K562 (cell line): ENCODE measurements around the gene KIFAP3.

Source experiments
- JUNB ChIP-seq: fragments of 450-650 bp; formaldehyde crosslinking; conservative IDR thresholded peaks from 2 replicates; pipeline ENCODE4 v1.4.0; 2020; ENCODE audit warnings: mild to moderate bottlenecking
- MAFK ChIP-seq: IDR thresholded peaks from 2 replicates; pipeline ENCODE4 v1.6.1; 2011; ENCODE audit warnings: low read length, improper control_type of control experiment
- MAZ ChIP-seq, 2 experiments: fragments of 450-650 bp in 1 of 2; sonication (generic) in 1 of 2; formaldehyde crosslinking; IDR thresholded peaks in 1 of 2; conservative IDR thresholded peaks in 1 of 2; 2 replicates each; pipeline versions ENCODE4 v1.4.0 to v1.5.0; 2020; ENCODE audit warnings: mild to moderate bottlenecking in 1 of 2, missing genetic modification reagents in 1 of 2
- POLR3A ChIP-seq: IDR thresholded peaks from 2 replicates; pipeline ENCODE4 v1.6.1; 2011; ENCODE audit warnings: borderline replicate concordance, mild to moderate bottlenecking, moderate library complexity; ENCODE audit not compliant: insufficient read length, insufficient read depth; ENCODE audit errors: extremely low read depth
- RFX1 ChIP-seq: fragments of 450-650 bp; IDR thresholded peaks from 2 replicates; pipeline ENCODE4 v1.6.1; 2016; ENCODE audit warnings: mild to moderate bottlenecking, moderate library complexity
- ZBTB8A ChIP-seq: fragments of 450-650 bp; IDR thresholded peaks from 2 replicates; pipeline ENCODE4 v1.6.1; 2018; ENCODE audit warnings: mild to moderate bottlenecking, moderate library complexity; ENCODE audit not compliant: partially characterized antibody
- ZNF699 ChIP-seq: fragments of 250-450 bp; sonication (Bioruptor Pico); IDR thresholded peaks from 2 replicates; pipeline ENCODE4 v1.8.0; 2021; ENCODE audit warnings: mild to moderate bottlenecking, moderate library complexity; ENCODE audit not compliant: insufficient replicate concordance
- TF ChIP-seq, protein P1 (sequence below), 2 experiments: fragments of 450-650 bp in 1 of 2; sonication (generic) in 1 of 2; formaldehyde crosslinking in 1 of 2; IDR thresholded peaks in 1 of 2; conservative IDR thresholded peaks in 1 of 2; 2 replicates each; pipeline versions ENCODE4 v1.6.1 to v1.8.1; 2016 to 2023; ENCODE audit warnings: mild to moderate bottlenecking in 2 of 2, moderate library complexity in 2 of 2, inconsistent platforms in 1 of 2, missing genetic modification reagents in 1 of 2
- TF ChIP-seq, protein P2 (sequence below), 3 experiments: IDR thresholded peaks in 2 of 3; conservative IDR thresholded peaks in 1 of 3; 2 replicates each; pipeline ENCODE4 v1.5.1; 2011 to 2012; ENCODE audit warnings: low read length in 3 of 3, mild to moderate bottlenecking in 3 of 3, control low read depth in 2 of 3, improper control_type of control experiment in 1 of 3, inconsistent platforms in 1 of 3, low read depth in 1 of 3, mixed read lengths in 1 of 3, moderate library complexity in 1 of 3; ENCODE audit not compliant: insufficient read depth in 2 of 3

GRCh38 chr1:169877800-169878491 lies 196.5 kb downstream of the KIFAP3 start:
- TF ChIP-seq MAZ (CRISPR knock-in tag; conservative IDR thresholded peaks at IDR 0.05 in 1 of 2, IDR thresholded peaks at IDR 0.05 in 1 of 2) (no peak), JUNB (CRISPR knock-in tag) (no peak), MAFK (no peak), ZBTB8A (no peak), POLR3A (no peak), ZNF699 (no peak), RFX1 (no peak)
- TF ChIP-seq, protein P1, sequence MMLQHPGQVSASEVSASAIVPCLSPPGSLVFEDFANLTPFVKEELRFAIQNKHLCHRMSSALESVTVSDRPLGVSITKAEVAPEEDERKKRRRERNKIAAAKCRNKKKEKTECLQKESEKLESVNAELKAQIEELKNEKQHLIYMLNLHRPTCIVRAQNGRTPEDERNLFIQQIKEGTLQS (IDR thresholded peaks at IDR 0.05), result no peak
- TF ChIP-seq, protein P1 (CRISPR knock-in tag; conservative IDR thresholded peaks at IDR 0.05), result no peak
- TF ChIP-seq, protein P2, sequence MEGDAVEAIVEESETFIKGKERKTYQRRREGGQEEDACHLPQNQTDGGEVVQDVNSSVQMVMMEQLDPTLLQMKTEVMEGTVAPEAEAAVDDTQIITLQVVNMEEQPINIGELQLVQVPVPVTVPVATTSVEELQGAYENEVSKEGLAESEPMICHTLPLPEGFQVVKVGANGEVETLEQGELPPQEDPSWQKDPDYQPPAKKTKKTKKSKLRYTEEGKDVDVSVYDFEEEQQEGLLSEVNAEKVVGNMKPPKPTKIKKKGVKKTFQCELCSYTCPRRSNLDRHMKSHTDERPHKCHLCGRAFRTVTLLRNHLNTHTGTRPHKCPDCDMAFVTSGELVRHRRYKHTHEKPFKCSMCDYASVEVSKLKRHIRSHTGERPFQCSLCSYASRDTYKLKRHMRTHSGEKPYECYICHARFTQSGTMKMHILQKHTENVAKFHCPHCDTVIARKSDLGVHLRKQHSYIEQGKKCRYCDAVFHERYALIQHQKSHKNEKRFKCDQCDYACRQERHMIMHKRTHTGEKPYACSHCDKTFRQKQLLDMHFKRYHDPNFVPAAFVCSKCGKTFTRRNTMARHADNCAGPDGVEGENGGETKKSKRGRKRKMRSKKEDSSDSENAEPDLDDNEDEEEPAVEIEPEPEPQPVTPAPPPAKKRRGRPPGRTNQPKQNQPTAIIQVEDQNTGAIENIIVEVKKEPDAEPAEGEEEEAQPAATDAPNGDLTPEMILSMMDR (IDR thresholded peaks at IDR 0.05 in 2 of 3, conservative IDR thresholded peaks at IDR 0.05 in 1 of 3; ENCODE audit: insufficient read depth in 2 of 3, low read depth in 1 of 3, low read length in 3 of 3), result no peak
